HepG2 (cell line): Measurements from ENCODE around the gene ABCA2. TPM values are rescaled to one million over a fixed set of nuclear protein-coding genes. Genes with fewer than 3 reads are reported as not detected.

Experiments
- AHDC1 ChIP-seq: sonication (generic); formaldehyde crosslinking; IDR thresholded peaks from 2 replicates; pipeline ENCODE4 v1.5.1; 2020; ENCODE audit warnings: mild to moderate bottlenecking, missing genetic modification reagents, borderline replicate concordance
- CBX1 ChIP-seq: IDR thresholded peaks from one replicate; pipeline ENCODE4 v1.6.1; 2016; ENCODE audit warnings: antibody characterized with exemption, low read depth
- ISL2 ChIP-seq: sonication (generic); formaldehyde crosslinking; IDR thresholded peaks from 2 replicates; pipeline ENCODE4 v1.5.0; 2020; ENCODE audit warnings: missing genetic modification reagents
- JDP2 ChIP-seq: sonication (generic); formaldehyde crosslinking; IDR thresholded peaks from 2 replicates; pipeline ENCODE4 v1.8.1; 2022; ENCODE audit warnings: missing genetic modification reagents, borderline replicate concordance
- NFYB ChIP-seq: sonication (generic); formaldehyde crosslinking; IDR thresholded peaks from 2 replicates; pipeline ENCODE4 v1.4.0; 2020; ENCODE audit warnings: missing genetic modification reagents
- PCBP2 ChIP-seq: fragments of 200-400 bp; formaldehyde crosslinking; optimal IDR thresholded peaks from 2 replicates; pipeline ENCODE3; 2018; ENCODE audit warnings: low read length, low read depth; ENCODE audit not compliant: poor library complexity, severe bottlenecking
- RAD21 ChIP-seq: fragments of 450-650 bp; formaldehyde crosslinking; IDR thresholded peaks from 2 replicates; pipeline ENCODE4 v1.5.0; 2020; ENCODE audit warnings: mild to moderate bottlenecking
- SNAI1 ChIP-seq: sonication (generic); formaldehyde crosslinking; IDR thresholded peaks from 2 replicates; pipeline ENCODE4 v1.5.0; 2020; ENCODE audit warnings: mild to moderate bottlenecking, missing genetic modification reagents, borderline replicate concordance
- SSRP1 ChIP-seq: IDR thresholded peaks from 2 replicates; pipeline ENCODE4 v1.6.1; 2016; ENCODE audit warnings: control low read depth
- WIZ ChIP-seq: sonication (generic); formaldehyde crosslinking; IDR thresholded peaks from 2 replicates; pipeline ENCODE4 v1.5.1; 2020; ENCODE audit warnings: mild to moderate bottlenecking, missing genetic modification reagents
- ZBTB7A ChIP-seq: sonication (generic); formaldehyde crosslinking; IDR thresholded peaks from 2 replicates; pipeline ENCODE4 v1.8.0; 2022; ENCODE audit warnings: mild to moderate bottlenecking, missing genetic modification reagents
- ZNF264 ChIP-seq: sonication (generic); formaldehyde crosslinking; IDR thresholded peaks from 2 replicates; pipeline ENCODE4 v1.4.0; 2020; ENCODE audit warnings: missing genetic modification reagents
- ZNF562 ChIP-seq: sonication (generic); formaldehyde crosslinking; IDR thresholded peaks from 2 replicates; pipeline ENCODE4 v1.8.0; 2022; ENCODE audit warnings: missing genetic modification reagents, borderline replicate concordance
- ZNF616 ChIP-seq: sonication (generic); formaldehyde crosslinking; IDR thresholded peaks from 2 replicates; pipeline ENCODE4 v1.5.0; 2020; ENCODE audit warnings: low read depth, mild to moderate bottlenecking, missing genetic modification reagents
- polyA plus RNA-seq, 8 experiments: library from polyadenylated mRNA; depleted of rRNA in 3 of 8; stranded (reverse) in 7 of 8; unstranded in 1 of 8; fragments of >200 nt; fragmentation: Illumina TruSeq in 4 of 8; extraction: Trizol in 4 of 8; gene quantifications; 2 replicates each; pipeline versions ENCODE4 v1.2.1 to v1.2.3, GENCODE V29; 2011 to 2016; ENCODE audit warnings: low read depth in 4 of 8, missing spikeins in 1 of 8, mixed read lengths in 1 of 8; ENCODE audit not compliant: insufficient read depth in 1 of 8
- total RNA-seq, 5 experiments: library from RNA; depleted of rRNA; stranded (reverse); fragments of >200 nt; fragmentation: Illumina TruSeq; extraction: Trizol; gene quantifications; 2 replicates each; pipeline ENCODE4 v1.2.3, GENCODE V29; 2016; ENCODE audit warnings: low read depth in 1 of 5
- TF ChIP-seq, protein P1 (sequence below): sonication (generic); formaldehyde crosslinking; IDR thresholded peaks from 2 replicates; pipeline ENCODE4 v1.8.0; 2023; ENCODE audit warnings: mild to moderate bottlenecking, missing genetic modification reagents
- TF ChIP-seq, protein P2 (sequence below): sonication (generic); formaldehyde crosslinking; IDR thresholded peaks from 2 replicates; pipeline ENCODE4 v1.9.0; 2021; ENCODE audit warnings: missing genetic modification reagents, borderline replicate concordance
- TF ChIP-seq, protein P3 (sequence below): sonication (generic); formaldehyde crosslinking; IDR thresholded peaks from 2 replicates; pipeline ENCODE4 v1.9.0; 2022; ENCODE audit warnings: missing genetic modification reagents, mild to moderate bottlenecking, borderline replicate concordance

Gene ABCA2
- total and polyA plus RNA-seq, 2 of the 13 experiments (the other 11 are each of a cell fraction or from before 2014, with no cell fraction given) = 2.9 to 19.2 TPM

GRCh38 chr9:137055385-137056364, 27.6 kb upstream of the ABCA2 start (continued):
- peak; percentile 23; the same call in 1 of the 2 replicates for TF ChIP-seq NFYB
- no peak for TF ChIP-seq WIZ (CRISPR knock-in tag)
- TF ChIP-seq, protein P1, sequence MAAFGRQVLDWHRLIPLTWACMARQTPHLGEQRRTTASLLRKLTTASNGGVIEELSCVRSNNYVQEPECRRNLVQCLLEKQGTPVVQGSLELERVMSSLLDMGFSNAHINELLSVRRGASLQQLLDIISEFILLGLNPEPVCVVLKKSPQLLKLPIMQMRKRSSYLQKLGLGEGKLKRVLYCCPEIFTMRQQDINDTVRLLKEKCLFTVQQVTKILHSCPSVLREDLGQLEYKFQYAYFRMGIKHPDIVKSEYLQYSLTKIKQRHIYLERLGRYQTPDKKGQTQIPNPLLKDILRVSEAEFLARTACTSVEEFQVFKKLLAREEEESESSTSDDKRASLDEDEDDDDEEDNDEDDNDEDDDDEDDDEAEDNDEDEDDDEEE (CRISPR knock-in tag) = no peak
- TF ChIP-seq SNAI1 = peak; percentile 31; the same call in 1 of the 2 replicates
- no peak; the same call in none of the 2 replicates for TF ChIP-seq ISL2 (CRISPR knock-in tag)
- TF ChIP-seq, protein P2, sequence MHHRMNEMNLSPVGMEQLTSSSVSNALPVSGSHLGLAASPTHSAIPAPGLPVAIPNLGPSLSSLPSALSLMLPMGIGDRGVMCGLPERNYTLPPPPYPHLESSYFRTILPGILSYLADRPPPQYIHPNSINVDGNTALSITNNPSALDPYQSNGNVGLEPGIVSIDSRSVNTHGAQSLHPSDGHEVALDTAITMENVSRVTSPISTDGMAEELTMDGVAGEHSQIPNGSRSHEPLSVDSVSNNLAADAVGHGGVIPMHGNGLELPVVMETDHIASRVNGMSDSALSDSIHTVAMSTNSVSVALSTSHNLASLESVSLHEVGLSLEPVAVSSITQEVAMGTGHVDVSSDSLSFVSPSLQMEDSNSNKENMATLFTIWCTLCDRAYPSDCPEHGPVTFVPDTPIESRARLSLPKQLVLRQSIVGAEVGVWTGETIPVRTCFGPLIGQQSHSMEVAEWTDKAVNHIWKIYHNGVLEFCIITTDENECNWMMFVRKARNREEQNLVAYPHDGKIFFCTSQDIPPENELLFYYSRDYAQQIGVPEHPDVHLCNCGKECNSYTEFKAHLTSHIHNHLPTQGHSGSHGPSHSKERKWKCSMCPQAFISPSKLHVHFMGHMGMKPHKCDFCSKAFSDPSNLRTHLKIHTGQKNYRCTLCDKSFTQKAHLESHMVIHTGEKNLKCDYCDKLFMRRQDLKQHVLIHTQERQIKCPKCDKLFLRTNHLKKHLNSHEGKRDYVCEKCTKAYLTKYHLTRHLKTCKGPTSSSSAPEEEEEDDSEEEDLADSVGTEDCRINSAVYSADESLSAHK (CRISPR knock-in tag) = no peak
- TF ChIP-seq, protein P3, sequence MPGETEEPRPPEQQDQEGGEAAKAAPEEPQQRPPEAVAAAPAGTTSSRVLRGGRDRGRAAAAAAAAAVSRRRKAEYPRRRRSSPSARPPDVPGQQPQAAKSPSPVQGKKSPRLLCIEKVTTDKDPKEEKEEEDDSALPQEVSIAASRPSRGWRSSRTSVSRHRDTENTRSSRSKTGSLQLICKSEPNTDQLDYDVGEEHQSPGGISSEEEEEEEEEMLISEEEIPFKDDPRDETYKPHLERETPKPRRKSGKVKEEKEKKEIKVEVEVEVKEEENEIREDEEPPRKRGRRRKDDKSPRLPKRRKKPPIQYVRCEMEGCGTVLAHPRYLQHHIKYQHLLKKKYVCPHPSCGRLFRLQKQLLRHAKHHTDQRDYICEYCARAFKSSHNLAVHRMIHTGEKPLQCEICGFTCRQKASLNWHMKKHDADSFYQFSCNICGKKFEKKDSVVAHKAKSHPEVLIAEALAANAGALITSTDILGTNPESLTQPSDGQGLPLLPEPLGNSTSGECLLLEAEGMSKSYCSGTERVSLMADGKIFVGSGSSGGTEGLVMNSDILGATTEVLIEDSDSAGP = peak; percentile 61
- TF ChIP-seq ZNF616 = no peak
- TF ChIP-seq ZNF264 = no peak
- peak; percentile 17 for TF ChIP-seq CBX1
- TF ChIP-seq RAD21 (CRISPR knock-in tag) = no peak
- TF ChIP-seq SSRP1 (CRISPR knock-in tag) = peak; percentile 52; the same call in 1 of the 2 replicates
- TF ChIP-seq ZBTB7A (CRISPR knock-in tag) = no peak; the same call in none of the 2 replicates
- TF ChIP-seq ZNF562 (CRISPR knock-in tag) = no peak
- TF ChIP-seq JDP2 (CRISPR knock-in tag) = no peak; the same call in 1 of the 2 replicates
- TF ChIP-seq PCBP2 = no peak
- peak; percentile 43; the same call in 1 of the 2 replicates for TF ChIP-seq AHDC1 (CRISPR knock-in tag)
